Neuronal stem cell (in vitro differentiated cells): ENCODE measurements around the gene DSE.

Experiments used
- DNase-seq: peaks from one replicate; pipeline ENCODE4 v3.0.0-alpha.2; 2013; ENCODE audit warnings: low spot score
- H2AFZ ChIP-seq: one replicate; pipeline ENCODE4 v1.6.1; 2013; ENCODE audit warnings: mild to moderate bottlenecking, low read length, inconsistent platforms
- H2AK5ac ChIP-seq: 2 replicates; pipeline ENCODE4 v1.6.1; 2013; ENCODE audit warnings: low read depth, mild to moderate bottlenecking, inconsistent platforms, low read length, moderate library complexity, mixed read lengths
- H2BK120ac ChIP-seq: 2 replicates; pipeline ENCODE4 v1.6.1; 2013; ENCODE audit warnings: low read depth, mild to moderate bottlenecking, inconsistent platforms, low read length, moderate library complexity, mixed read lengths
- H2BK12ac ChIP-seq: one replicate; pipeline ENCODE4 v1.6.1; 2013; ENCODE audit warnings: low read length, inconsistent platforms
- H2BK15ac ChIP-seq: 2 replicates; pipeline ENCODE4 v1.6.1; 2013; ENCODE audit warnings: mild to moderate bottlenecking, low read length, inconsistent platforms, mixed read lengths
- H2BK5ac ChIP-seq: one replicate; pipeline ENCODE4 v1.6.1; 2013; ENCODE audit warnings: inconsistent platforms, mild to moderate bottlenecking, low read length, moderate library complexity
- H3K14ac ChIP-seq: one replicate; pipeline ENCODE4 v1.6.1; 2013; ENCODE audit warnings: low read length, inconsistent platforms
- H3K18ac ChIP-seq: 2 replicates; pipeline ENCODE4 v1.6.1; 2013; ENCODE audit warnings: low read length, inconsistent platforms
- H3K23ac ChIP-seq: 2 replicates; pipeline ENCODE4 v1.6.1; 2013; ENCODE audit warnings: low read depth, mild to moderate bottlenecking, mixed read lengths, low read length, inconsistent platforms; ENCODE audit not compliant: poor library complexity
- H3K27ac ChIP-seq: replicated peaks from 3 replicates; pipeline ENCODE4 v1.5.1; 2013; ENCODE audit warnings: low read length, inconsistent platforms
- H3K27me3 ChIP-seq, 3 experiments: 2 replicates each; pipeline ENCODE4 v1.6.1; 2013; ENCODE audit warnings: low read length in 3 of 3, mild to moderate bottlenecking in 2 of 3, inconsistent platforms in 1 of 3, low read depth in 1 of 3, mixed read lengths in 1 of 3, moderate library complexity in 1 of 3; ENCODE audit not compliant: control insufficient read depth in 3 of 3, insufficient read depth in 3 of 3
- H3K36me3 ChIP-seq, 2 donors: replicated peaks in 1 of 2; 2 replicates each; pipeline ENCODE4 v1.6.1; 2013; ENCODE audit warnings: low read length in 2 of 2; ENCODE audit not compliant: control insufficient read depth in 2 of 2, insufficient read depth in 2 of 2
- H3K4ac ChIP-seq: 2 replicates; pipeline ENCODE4 v1.6.1; 2013; ENCODE audit warnings: inconsistent platforms, mild to moderate bottlenecking, low read length, moderate library complexity
- H3K4me1 ChIP-seq, 2 donors: 1 replicate in 1 of 2; 2 replicates in 1 of 2; pipeline ENCODE4 v1.6.1; 2013; ENCODE audit warnings: low read length in 2 of 2, low read depth in 1 of 2; ENCODE audit not compliant: control insufficient read depth in 2 of 2, insufficient read depth in 1 of 2
- H3K4me2 ChIP-seq: one replicate; pipeline ENCODE4 v1.6.1; 2013; ENCODE audit warnings: mild to moderate bottlenecking, low read length, inconsistent platforms; ENCODE audit not compliant: insufficient read depth, poor library complexity, severe bottlenecking
- H3K4me3 ChIP-seq, 2 donors: 2 replicates each; pipeline ENCODE4 v1.5.1; 2013; ENCODE audit warnings: low read length in 2 of 2, mild to moderate bottlenecking in 2 of 2, inconsistent platforms in 1 of 2, moderate library complexity in 1 of 2
- H3K79me1 ChIP-seq: one replicate; pipeline ENCODE4 v1.6.1; 2013; ENCODE audit warnings: low read depth, mild to moderate bottlenecking, inconsistent platforms, low read length, moderate library complexity
- H3K9ac ChIP-seq: one replicate; pipeline ENCODE4 v1.6.1; 2013; ENCODE audit warnings: mild to moderate bottlenecking, low read depth, low read length, inconsistent platforms; ENCODE audit not compliant: poor library complexity
- H3K9me3 ChIP-seq, 2 donors: replicated peaks in 1 of 2; 2 replicates each; pipeline versions ENCODE3 to v1.6.1; 2013; ENCODE audit warnings: low read length in 2 of 2, mild to moderate bottlenecking in 2 of 2, inconsistent platforms in 1 of 2, low read depth in 1 of 2, mixed read lengths in 1 of 2, moderate library complexity in 1 of 2; ENCODE audit not compliant: control insufficient read depth in 2 of 2, insufficient read depth in 1 of 2
- H4K8ac ChIP-seq: one replicate; pipeline ENCODE4 v1.6.1; 2013; ENCODE audit warnings: low read depth, mild to moderate bottlenecking, inconsistent platforms, low read length, moderate library complexity
- H4K91ac ChIP-seq: one replicate; pipeline ENCODE4 v1.6.1; 2013; ENCODE audit warnings: low read length, low read depth, mild to moderate bottlenecking, inconsistent platforms; ENCODE audit not compliant: poor library complexity
- WGBS, 2 donors: extraction: QIAGEN DNeasy Blood & Tissue Kit; methylation state at CpG; one replicate each; pipeline ENCODE4 v1.1.7; 2013; ENCODE audit warnings: missing lambda C conversion rate in 2 of 2, mixed read lengths in 1 of 2; ENCODE audit not compliant: insufficient read length in 2 of 2, insufficient replicate concordance in 1 of 2; ENCODE audit errors: extremely low coverage in 2 of 2; 5-methylcytosine and 5-hydroxymethylcytosine counted together

DSE gene

DNA sequence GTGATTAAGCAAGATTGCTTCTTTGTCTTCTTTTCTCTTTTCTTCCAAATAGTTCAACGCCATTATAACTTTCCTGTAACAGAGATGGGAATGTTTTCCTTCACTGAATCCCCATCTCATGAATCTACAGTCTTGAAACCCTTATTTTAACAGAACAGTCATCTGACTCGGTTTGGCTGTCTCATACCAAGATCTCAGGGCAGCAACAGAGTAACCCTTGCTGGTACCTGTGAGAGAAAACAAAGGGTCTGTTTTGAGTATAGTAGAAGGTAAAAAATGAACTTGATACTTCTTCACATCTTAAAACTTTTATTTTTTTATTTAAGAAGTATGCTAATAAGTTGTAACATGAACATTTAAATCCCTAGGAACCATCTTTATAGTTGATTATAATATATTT, 19.6 kb upstream of the DSE start:
- Histone ChIP-seq H2AK5ac (no peak overlapping the region), H3K18ac (no peak overlapping the region), H3K27ac (no peak overlapping the region), H3K14ac (no peak overlapping the region), H2AFZ (no peak overlapping the region), H3K4me3 (no peak overlapping the region), H2BK5ac (no peak overlapping the region), H2BK12ac (no peak overlapping the region), H2BK120ac (no peak overlapping the region), H3K4ac (no peak overlapping the region), H3K23ac (no peak overlapping the region), H3K4me1 (no peaks in the 10 kb centered on the region), H3K4me2 (no peak overlapping the region), H3K9me3 (no peaks in the 10 kb centered on the region), H3K79me1 (no peaks in the 10 kb centered on the region), H4K8ac (no peak overlapping the region), H2BK15ac (no peak overlapping the region), H3K9ac (no peak overlapping the region), H4K91ac (no peak overlapping the region), H3K36me3 (no peaks in the 10 kb centered on the region), H3K27me3 (no peaks in the 10 kb centered on the region)
- no peak for DNase-seq
- no CpG with 5 or more reads among the region's 2 CpGs for WGBS, 2 donors

DNA sequence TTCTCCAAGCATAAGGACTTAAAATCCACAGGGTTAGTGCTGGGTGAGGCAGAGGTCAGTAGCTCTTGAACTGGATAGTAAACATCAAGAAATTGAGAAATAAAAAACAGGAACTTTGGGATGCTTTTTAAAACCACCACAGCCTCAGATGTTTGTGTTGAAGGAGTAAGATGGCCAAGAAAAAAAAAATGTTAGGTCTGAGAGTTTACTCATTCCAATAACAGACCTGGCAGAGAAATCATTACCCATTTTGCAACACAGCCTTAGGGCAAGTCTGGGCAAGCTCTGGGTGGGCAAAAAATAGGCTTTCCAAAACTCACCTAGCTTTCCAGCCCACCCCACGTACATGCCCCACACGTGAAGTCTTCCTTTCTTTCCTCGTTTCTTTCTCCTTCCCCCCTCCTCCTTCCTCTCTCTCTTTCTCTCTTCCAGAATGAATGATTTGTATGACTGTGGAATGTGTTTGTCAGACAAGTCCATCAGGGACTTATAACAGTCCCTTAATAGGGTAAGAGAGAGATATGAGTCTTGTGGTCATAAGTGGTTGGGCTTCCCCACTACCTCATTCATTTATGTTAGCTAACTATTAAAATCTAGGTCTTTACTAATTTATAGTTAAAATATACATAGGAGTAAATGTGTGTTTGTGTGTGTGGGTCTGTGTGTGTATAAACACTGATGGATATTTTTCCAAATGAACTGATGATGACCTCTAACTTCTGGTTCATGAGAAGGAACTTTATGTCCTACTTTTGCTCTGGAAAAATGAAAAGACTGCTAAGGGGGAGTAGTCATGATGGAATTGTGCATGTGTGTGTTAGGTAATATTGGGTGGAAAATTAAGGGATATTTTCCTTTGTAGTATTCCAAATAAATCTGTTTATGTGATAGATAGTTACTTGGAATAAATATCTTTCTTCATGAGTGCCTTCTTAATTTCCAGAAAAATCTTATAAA, 18.0 kb upstream of the DSE start:
- Histone ChIP-seq H3K18ac (no peak overlapping the region), H2BK15ac (no peak overlapping the region), H3K36me3 (no peaks in the 10 kb centered on the region), H2AK5ac (no peak overlapping the region), H3K4ac (no peak overlapping the region), H3K9me3 (no peaks in the 10 kb centered on the region), H3K27me3 (no peaks in the 10 kb centered on the region), H3K14ac (no peak overlapping the region), H4K8ac (no peak overlapping the region), H3K4me3 (no peak overlapping the region), H2BK120ac (no peak overlapping the region), H2AFZ (no peak overlapping the region), H4K91ac (no peak overlapping the region), H3K4me1 (no peaks in the 10 kb centered on the region), H2BK12ac (no peak overlapping the region), H3K23ac (no peak overlapping the region), H2BK5ac (no peak overlapping the region), H3K4me2 (no peak overlapping the region), H3K79me1 (no peaks in the 10 kb centered on the region), H3K9ac (no peak overlapping the region), H3K27ac (no peak overlapping the region)
- no peak for DNase-seq
- no CpG with 5 or more reads among the region's 3 CpGs for WGBS, 2 donors

DNA sequence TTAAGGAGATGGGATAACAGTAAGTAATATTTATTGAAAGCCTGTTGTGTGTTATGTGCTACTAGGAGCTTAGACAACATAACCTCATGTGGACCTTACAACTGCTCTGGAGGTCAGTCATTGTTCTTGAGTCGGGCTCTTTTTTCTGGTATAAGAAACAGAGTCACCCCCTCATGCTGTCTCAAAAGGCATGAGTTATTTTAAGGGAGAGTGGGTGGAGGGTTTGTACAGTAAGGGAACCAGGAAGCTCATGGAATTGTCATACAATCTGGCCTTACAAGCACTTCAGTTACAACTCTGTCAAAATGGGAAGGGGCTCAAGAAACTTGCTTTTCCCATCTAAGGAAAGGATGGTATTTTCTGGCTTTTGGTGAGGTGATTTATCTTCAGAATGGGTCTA, 16.5 kb upstream of the DSE start:
- no peak overlapping the region for H3K14ac ChIP-seq
- H3K4me3 ChIP-seq: no peak overlapping the region
- no peaks in the 10 kb centered on the region for H3K36me3 ChIP-seq
- no CpG with 5 or more reads among the region's 1 CpG for WGBS, 2 donors
- no peak overlapping the region for H4K8ac ChIP-seq
- no peak overlapping the region for H3K9ac ChIP-seq
- no peak overlapping the region for H2AFZ ChIP-seq
- H3K4ac ChIP-seq: no peak overlapping the region
- H3K18ac ChIP-seq: no peak overlapping the region
- H3K27ac ChIP-seq: no peak overlapping the region
- H3K79me1 ChIP-seq: no peaks in the 10 kb centered on the region
- no peaks in the 10 kb centered on the region for H3K4me1 ChIP-seq
- no peak overlapping the region for H2AK5ac ChIP-seq
- no peak overlapping the region for H2BK5ac ChIP-seq
- no peak overlapping the region for H2BK12ac ChIP-seq
- no peaks in the 10 kb centered on the region for H3K9me3 ChIP-seq
- no peak overlapping the region for H2BK15ac ChIP-seq
- H3K27me3 ChIP-seq: no peaks in the 10 kb centered on the region
- no peak overlapping the region for H3K23ac ChIP-seq
- H3K4me2 ChIP-seq: no peak overlapping the region
- no peak overlapping the region for H4K91ac ChIP-seq
- no peak overlapping the region for H2BK120ac ChIP-seq
- DNase-seq: no peak

DNA sequence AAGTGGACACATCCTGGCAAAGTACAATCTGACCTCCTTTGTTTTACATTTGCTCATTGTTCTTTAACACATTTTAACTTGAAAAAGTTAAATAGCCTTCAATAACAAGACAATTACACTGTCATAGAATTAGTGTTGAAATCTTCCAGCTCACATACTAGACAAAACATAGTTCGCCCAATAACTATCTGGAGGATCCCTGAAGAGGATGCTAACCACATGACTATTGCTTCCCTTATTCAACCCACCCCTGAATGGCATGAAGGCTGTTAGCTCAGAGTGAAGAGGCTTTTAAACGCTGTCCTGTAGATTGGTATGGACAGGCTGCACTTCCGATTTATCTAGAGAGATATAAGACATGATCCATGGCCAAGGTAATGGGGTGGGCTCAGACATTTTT, 15.0 kb upstream of the DSE start:
- no peak overlapping the region for H2AFZ ChIP-seq
- H3K4me1 ChIP-seq: no peaks in the 10 kb centered on the region
- no peak overlapping the region for H3K4ac ChIP-seq
- no peaks in the 10 kb centered on the region for H3K9me3 ChIP-seq
- no peaks in the 10 kb centered on the region for H3K36me3 ChIP-seq
- no peak overlapping the region for H2BK120ac ChIP-seq
- no peak overlapping the region for H3K23ac ChIP-seq
- H2BK15ac ChIP-seq: no peak overlapping the region
- no peak overlapping the region for H3K27ac ChIP-seq
- H4K91ac ChIP-seq: no peak overlapping the region
- no peaks in the 10 kb centered on the region for H3K79me1 ChIP-seq
- H2AK5ac ChIP-seq: no peak overlapping the region
- DNase-seq: no peak
- no CpG with 5 or more reads among the region's 3 CpGs for WGBS, 2 donors
- no peak overlapping the region for H3K4me2 ChIP-seq
- no peak overlapping the region for H3K4me3 ChIP-seq
- H3K18ac ChIP-seq: no peak overlapping the region
- no peak overlapping the region for H2BK12ac ChIP-seq
- no peak overlapping the region for H3K9ac ChIP-seq
- no peak overlapping the region for H2BK5ac ChIP-seq
- H3K27me3 ChIP-seq: no peaks in the 10 kb centered on the region
- no peak overlapping the region for H3K14ac ChIP-seq
- no peak overlapping the region for H4K8ac ChIP-seq
